Progenitor cell of endocrine pancreas (in vitro differentiated cells): ENCODE data around the gene B3GALNT1. TPM values are rescaled to one million over a fixed set of nuclear protein-coding genes. Genes with fewer than 3 reads are reported as not detected.

Experiments
- DNase-seq: peaks from one replicate; pipeline ENCODE4 v3.0.0; 2021; ENCODE audit warnings: low spot score; ENCODE audit not compliant: unreplicated experiment
- H3K27ac Mint-ChIP-seq: 2 replicates; pipeline ENCODE4 v1.8.0; 2021; ENCODE audit warnings: mild to moderate bottlenecking, moderate library complexity, mixed read lengths
- H3K27me3 Mint-ChIP-seq: 2 replicates; pipeline ENCODE4 v1.8.0; 2021; ENCODE audit warnings: mixed read lengths
- H3K36me3 Mint-ChIP-seq: 2 replicates; pipeline ENCODE4 v1.8.0; 2022; ENCODE audit warnings: mixed read lengths; ENCODE audit not compliant: insufficient read depth
- H3K4me1 Mint-ChIP-seq: 2 replicates; pipeline ENCODE4 v1.8.0; 2021; ENCODE audit warnings: low read depth, mixed read lengths
- H3K4me3 Mint-ChIP-seq: 2 replicates; pipeline ENCODE4 v1.8.0; 2021; ENCODE audit warnings: low read depth, mild to moderate bottlenecking, moderate library complexity, mixed read lengths
- H3K9me3 Mint-ChIP-seq: 2 replicates; pipeline ENCODE4 v1.8.0; 2021; ENCODE audit warnings: low read depth, mixed read lengths
- total RNA-seq: library from RNA; stranded (reverse); gene quantifications from 2 replicates; pipeline ENCODE4 v1.2.1, GENCODE V29; 2021
- TF ChIP-seq, protein P1 (sequence below): fragments of 200-600 bp; sonication (generic); IDR thresholded peaks from one replicate; pipeline ENCODE4 v1.5.0; 2021; ENCODE audit warnings: antibody characterized with exemption, mild to moderate bottlenecking; ENCODE audit not compliant: unreplicated experiment

The B3GALNT1 gene
- total RNA-seq, 1 donor from 2014 or later: 22.6 TPM

GRCh38 chr3:161083131-161083530 lies 22.0 kb downstream of the B3GALNT1 start:
- Mint-ChIP-seq H3K9me3 (no peaks in the 10 kb centered on the region), H3K36me3 (peaks cover 5% of the 10 kb centered on the region), H3K27me3 (no peaks in the 10 kb centered on the region), H3K4me1 (no peaks in the 10 kb centered on the region), H3K27ac (no peak overlapping the region), H3K4me3 (no peak overlapping the region)
- TF ChIP-seq, protein P1, sequence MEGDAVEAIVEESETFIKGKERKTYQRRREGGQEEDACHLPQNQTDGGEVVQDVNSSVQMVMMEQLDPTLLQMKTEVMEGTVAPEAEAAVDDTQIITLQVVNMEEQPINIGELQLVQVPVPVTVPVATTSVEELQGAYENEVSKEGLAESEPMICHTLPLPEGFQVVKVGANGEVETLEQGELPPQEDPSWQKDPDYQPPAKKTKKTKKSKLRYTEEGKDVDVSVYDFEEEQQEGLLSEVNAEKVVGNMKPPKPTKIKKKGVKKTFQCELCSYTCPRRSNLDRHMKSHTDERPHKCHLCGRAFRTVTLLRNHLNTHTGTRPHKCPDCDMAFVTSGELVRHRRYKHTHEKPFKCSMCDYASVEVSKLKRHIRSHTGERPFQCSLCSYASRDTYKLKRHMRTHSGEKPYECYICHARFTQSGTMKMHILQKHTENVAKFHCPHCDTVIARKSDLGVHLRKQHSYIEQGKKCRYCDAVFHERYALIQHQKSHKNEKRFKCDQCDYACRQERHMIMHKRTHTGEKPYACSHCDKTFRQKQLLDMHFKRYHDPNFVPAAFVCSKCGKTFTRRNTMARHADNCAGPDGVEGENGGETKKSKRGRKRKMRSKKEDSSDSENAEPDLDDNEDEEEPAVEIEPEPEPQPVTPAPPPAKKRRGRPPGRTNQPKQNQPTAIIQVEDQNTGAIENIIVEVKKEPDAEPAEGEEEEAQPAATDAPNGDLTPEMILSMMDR: no peak
- DNase-seq: no peak

DNA sequence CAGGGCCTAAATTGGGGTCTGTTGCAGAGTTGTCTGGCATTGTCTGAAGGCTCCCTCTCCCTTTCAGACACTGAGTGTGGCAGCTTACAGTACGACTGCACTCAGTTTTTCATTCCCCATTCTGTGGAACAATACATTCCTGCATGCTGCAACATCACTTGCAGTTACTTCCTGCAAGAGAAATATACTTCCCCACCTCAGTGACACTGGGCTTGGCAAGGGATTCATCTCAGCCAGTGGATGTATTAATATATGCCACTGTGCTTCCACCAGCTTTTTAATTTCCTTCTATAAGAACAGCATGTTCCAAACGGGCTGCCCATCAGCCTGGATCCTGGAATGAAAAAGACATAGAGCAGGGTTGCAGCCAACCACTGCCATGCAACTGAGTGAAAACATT lies 23.1 kb downstream of the B3GALNT1 start:
- DNase-seq: no peak
- H3K4me3 Mint-ChIP-seq: no peak overlapping the region
- TF ChIP-seq, protein P1: no peak
- no peaks in the 10 kb centered on the region for H3K27me3 Mint-ChIP-seq
- no peaks in the 10 kb centered on the region for H3K4me1 Mint-ChIP-seq
- peaks cover 5% of the 10 kb centered on the region for H3K36me3 Mint-ChIP-seq
- H3K9me3 Mint-ChIP-seq: no peaks in the 10 kb centered on the region
- no peak overlapping the region for H3K27ac Mint-ChIP-seq

GRCh38 chr3:161081633-161082032 lies 23.5 kb downstream of the B3GALNT1 start:
- Mint-ChIP-seq H3K4me3 (no peak overlapping the region), H3K27ac (no peak overlapping the region), H3K9me3 (no peaks in the 10 kb centered on the region), H3K36me3 (peaks cover 5% of the 10 kb centered on the region), H3K4me1 (no peaks in the 10 kb centered on the region), H3K27me3 (no peaks in the 10 kb centered on the region)
- TF ChIP-seq, protein P1: no peak
- no peak for DNase-seq

DNA sequence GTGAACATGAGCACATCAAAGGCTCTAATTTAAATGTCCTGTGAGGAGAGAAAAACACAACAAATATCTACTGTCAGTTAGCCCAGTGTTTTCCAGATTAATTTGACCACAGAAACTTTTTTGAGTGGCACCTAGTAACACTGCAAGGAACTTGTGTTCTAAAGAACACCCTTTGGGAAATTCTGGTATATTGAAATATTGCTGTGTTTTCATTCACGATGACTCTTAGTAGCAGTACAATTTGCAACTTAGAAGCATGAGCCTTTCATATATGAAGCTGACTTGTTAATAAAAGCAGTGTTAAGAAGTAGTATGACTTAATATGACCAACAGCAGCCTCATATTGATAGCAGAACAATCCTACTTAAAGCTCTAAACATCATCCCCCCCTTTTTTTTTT lies 32.0 kb downstream of the B3GALNT1 start:
- TF ChIP-seq, protein P1: no peak
- no peaks in the 10 kb centered on the region for H3K27me3 Mint-ChIP-seq
- H3K36me3 Mint-ChIP-seq: no peaks in the 10 kb centered on the region
- no peak overlapping the region for H3K4me3 Mint-ChIP-seq
- no peak overlapping the region for H3K27ac Mint-ChIP-seq
- DNase-seq: no peak
- no peaks in the 10 kb centered on the region for H3K9me3 Mint-ChIP-seq
- H3K4me1 Mint-ChIP-seq: no peaks in the 10 kb centered on the region

- H3K4me3 Mint-ChIP-seq: no peak overlapping the region
- H3K36me3 Mint-ChIP-seq: no peaks in the 10 kb centered on the region
- H3K9me3 Mint-ChIP-seq: no peaks in the 10 kb centered on the region
- H3K4me1 Mint-ChIP-seq: no peaks in the 10 kb centered on the region
- TF ChIP-seq, protein P1: no peak
- no peaks in the 10 kb centered on the region for H3K27me3 Mint-ChIP-seq
- no peak for DNase-seq
- H3K27ac Mint-ChIP-seq: peak overlapping the region; percentile 37
Measured at GRCh38 chr3:161072751-161073150, 32.4 kb downstream of the B3GALNT1 start.
